NCI-H460 (cell line): Measurements from ENCODE around the gene ASIC1. TPM values are rescaled to one million over a fixed set of nuclear protein-coding genes. Genes with fewer than 3 reads are reported as not detected.
"Not testable (repeated sequence)": the region's sequence is repeated elsewhere in the genome, so short reads cannot be mapped to it uniquely, and the experiment has no call there.

Source experiments
- DNase-seq: peaks from one replicate; pipeline ENCODE4 v3.0.0-alpha.2; 2016; ENCODE audit warnings: low read depth; ENCODE audit errors: extremely low read depth
- polyA plus RNA-seq: library from polyadenylated mRNA; depleted of rRNA; stranded (reverse); fragments of >200 nt; gene quantifications from 2 replicates; pipeline ENCODE4 v1.2.3, GENCODE V29; 2014; cell fraction: nucleus; rRNA removed
- total RNA-seq: library from RNA; depleted of rRNA; stranded (reverse); fragments of >200 nt; shearing (Covaris generic); gene quantifications from 2 replicates; pipeline ENCODE4 v1.2.3, GENCODE V29; 2014; rRNA removed

ASIC1 gene
- total RNA-seq: 4.7 and 6.0 TPM in 2 replicates
- polyA plus RNA-seq: 9.4 and 11.1 TPM in 2 replicates

GRCh38 chr12:50057000-50057841 is at the start of gene ASIC1:
ASIC1 (plus strand) TSS chr12:50057596; CDS start chr12:50058767, 1,171 bp downstream.
- DNase-seq: peak; percentile 60

- DNase-seq: no peak
Observed at GRCh38 chr12:50013361-50014147, 43.8 kb upstream of the ASIC1 start.

GRCh38 chr12:50014342-50014741 is 43.1 kb upstream of the ASIC1 start:
- DNase-seq: no peak

GRCh38 chr12:50016501-50017475 is 40.6 kb upstream of the ASIC1 start:
- peak; percentile 30 for DNase-seq

- no peak for DNase-seq
Observed at GRCh38 chr12:50017641-50018040, 39.8 kb upstream of the ASIC1 start.

GRCh38 chr12:50018154-50018553 is 39.2 kb upstream of the ASIC1 start:
- no peak for DNase-seq

- no peak for DNase-seq
Observed at GRCh38 chr12:50018968-50019367, 38.4 kb upstream of the ASIC1 start.

- DNase-seq: no peak
Observed at GRCh38 chr12:50019524-50019923, 37.9 kb upstream of the ASIC1 start.

GRCh38 chr12:50021031-50021430 is 36.4 kb upstream of the ASIC1 start:
- DNase-seq: no peak

- no peak for DNase-seq
Observed at GRCh38 chr12:50022903-50023302, 34.5 kb upstream of the ASIC1 start.

- DNase-seq: no peak
Observed at GRCh38 chr12:50024227-50024626, 33.2 kb upstream of the ASIC1 start.

- no peak for DNase-seq
Observed at GRCh38 chr12:50024805-50025186, 32.6 kb upstream of the ASIC1 start.

GRCh38 chr12:50025187-50026059 is 32.0 kb upstream of the ASIC1 start, which contains the start of gene RACGAP1:
RACGAP1 (minus strand) TSS chr12:50025494; CDS start chr12:50016715, 8,779 bp downstream.
- peak; percentile 99 for DNase-seq

- no peak for DNase-seq
Observed at GRCh38 chr12:50026691-50027090, 30.7 kb upstream of the ASIC1 start.

GRCh38 chr12:50030449-50030848 is 26.9 kb upstream of the ASIC1 start:
- not testable (repeated sequence) for DNase-seq

- DNase-seq: no peak
Observed at GRCh38 chr12:50032515-50032853, 24.9 kb upstream of the ASIC1 start.

GRCh38 chr12:50032854-50033581 is 24.4 kb upstream of the ASIC1 start:
- no peak for DNase-seq

- no peak for DNase-seq
Observed at GRCh38 chr12:50038336-50038735, 19.1 kb upstream of the ASIC1 start.
